M059J (cell line): Measurements from ENCODE around the gene EMILIN3. TPM values are rescaled to one million over a fixed set of nuclear protein-coding genes. Genes with fewer than 3 reads are reported as not detected.

ENCODE experiments used
- DNase-seq: peaks from one replicate; pipeline ENCODE4 v3.0.0-alpha.2; 2012; ENCODE audit warnings: low read depth
- total RNA-seq: library from RNA; depleted of rRNA; stranded (reverse); fragments of >200 nt; shearing (Covaris generic); gene quantifications from 2 replicates; pipeline ENCODE4 v1.2.3, GENCODE V29; 2014

EMILIN3 gene
- total RNA-seq, 1 experiment from 2014 or later: not detected

DNA sequence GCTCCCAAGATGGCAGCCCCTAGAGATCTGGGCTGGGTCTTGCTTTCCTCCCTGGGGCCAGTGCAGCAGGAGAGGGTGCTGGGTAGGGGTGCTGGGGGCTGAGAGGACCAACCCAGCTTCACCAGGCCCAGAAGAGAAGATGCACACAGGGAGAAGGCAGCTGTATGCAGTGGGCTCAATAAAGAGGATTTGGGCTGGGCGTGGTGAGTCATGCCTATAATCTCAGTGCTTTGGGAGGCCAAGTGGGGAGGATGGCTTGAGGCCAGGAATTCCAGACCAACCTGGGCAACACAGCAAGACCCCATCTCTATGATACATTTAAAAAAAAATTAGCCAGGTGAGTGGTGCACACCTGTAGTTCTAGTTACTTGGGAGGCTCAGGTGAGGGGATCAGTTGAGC is 25.7 kb upstream of the EMILIN3 start:
- DNase-seq: peak; percentile 41

- peak; percentile 78 for DNase-seq
Observed at GRCh38 chr20:41391587-41392001, 25.0 kb upstream of the EMILIN3 start.

GRCh38 chr20:41390889-41391288 is 24.3 kb upstream of the EMILIN3 start:
- DNase-seq: no peak

- DNase-seq: peak; percentile 11
Observed at GRCh38 chr20:41387444-41387851, 20.8 kb upstream of the EMILIN3 start.

DNA sequence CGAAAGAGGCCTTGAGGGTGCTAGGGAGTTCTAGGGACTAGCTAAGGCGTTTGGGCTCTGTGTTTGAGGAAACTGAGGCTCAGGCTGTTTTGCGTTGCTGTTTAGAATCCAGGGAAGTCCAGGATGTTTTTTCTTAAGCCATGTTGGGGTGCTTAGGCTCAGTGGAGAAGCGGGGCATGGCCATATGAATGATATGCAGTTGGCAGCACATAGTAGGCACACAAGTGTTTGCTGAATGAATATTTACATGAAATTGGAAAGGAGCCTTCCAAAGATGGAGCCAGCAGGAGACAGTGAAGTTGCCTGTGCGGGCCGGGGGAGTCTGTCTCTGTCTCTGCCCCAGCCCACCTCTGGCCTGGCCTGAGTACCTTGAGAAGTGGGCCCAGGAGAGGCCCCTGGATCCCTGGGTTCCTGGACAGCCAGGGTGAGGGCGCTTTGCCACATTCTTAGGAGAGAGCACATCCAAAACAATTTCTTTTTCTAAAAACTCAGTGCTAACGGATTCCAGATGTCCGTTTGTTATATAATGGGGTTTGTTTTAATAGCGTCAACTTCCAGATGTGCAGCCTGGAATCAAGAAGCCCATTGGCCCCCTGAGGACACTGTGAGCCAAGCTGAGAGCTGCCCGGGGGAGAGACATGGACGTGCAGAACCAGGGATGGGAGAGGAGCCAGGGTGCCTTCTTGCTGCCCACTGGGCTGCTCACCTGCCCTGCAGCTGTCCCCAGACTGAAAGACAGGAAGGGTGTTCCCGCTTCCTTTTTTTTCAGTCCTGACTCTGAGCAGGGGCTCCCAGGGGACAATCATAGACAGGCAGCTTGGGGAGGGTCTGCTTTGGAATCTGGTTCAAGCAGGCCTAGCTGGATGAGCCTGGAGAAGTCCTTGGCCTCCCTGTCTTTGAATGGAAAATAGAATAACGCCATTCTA is 20.1 kb upstream of the EMILIN3 start:
- no peak for DNase-seq

- no peak for DNase-seq
Observed at GRCh38 chr20:41382791-41383305, 16.2 kb upstream of the EMILIN3 start.

GRCh38 chr20:41380551-41381193 is 14.1 kb upstream of the EMILIN3 start:
- DNase-seq: no peak

DNA sequence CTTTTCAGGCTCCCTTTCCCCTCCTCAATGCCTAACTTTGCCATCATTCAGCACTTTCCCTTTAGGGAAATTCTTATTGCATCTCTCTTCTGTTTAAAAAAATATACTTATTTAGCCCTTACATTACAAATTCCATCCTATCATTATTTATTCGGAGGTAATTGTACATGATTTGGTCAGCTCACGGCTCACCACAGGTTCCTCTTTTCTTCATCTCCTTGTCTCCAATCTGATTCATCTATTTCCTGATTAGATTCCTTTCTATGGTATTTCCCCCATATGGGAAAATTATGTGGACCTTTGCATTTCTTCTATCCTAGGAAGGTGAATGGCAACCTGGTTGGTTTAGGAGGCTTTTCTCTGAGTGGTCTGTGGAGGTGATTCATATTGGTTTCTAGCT is 12.9 kb upstream of the EMILIN3 start:
- DNase-seq: no peak

DNA sequence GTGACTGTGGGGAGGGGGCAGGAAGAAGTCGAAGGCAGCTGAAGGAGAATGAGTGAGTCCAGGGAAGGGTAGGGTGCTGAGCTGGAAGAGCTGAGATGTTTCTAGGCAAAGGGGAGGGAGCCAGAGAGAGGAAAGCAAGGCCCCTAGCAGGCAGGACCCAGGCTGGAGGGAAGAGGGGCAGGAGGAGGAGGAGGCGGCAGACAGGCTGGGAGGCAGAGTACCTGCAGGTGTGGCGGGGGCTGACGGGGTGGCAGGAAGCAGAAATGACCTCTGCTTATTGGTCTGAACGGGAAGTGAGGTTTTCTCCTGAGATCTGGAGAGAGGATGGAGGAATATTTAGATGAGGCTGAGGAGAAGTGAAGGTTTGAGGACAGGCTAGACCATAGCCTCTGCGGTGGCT is 10.7 kb upstream of the EMILIN3 start:
- DNase-seq: no peak

- no peak for DNase-seq
Observed at GRCh38 chr20:41376349-41376748, 9.7 kb upstream of the EMILIN3 start.

DNA sequence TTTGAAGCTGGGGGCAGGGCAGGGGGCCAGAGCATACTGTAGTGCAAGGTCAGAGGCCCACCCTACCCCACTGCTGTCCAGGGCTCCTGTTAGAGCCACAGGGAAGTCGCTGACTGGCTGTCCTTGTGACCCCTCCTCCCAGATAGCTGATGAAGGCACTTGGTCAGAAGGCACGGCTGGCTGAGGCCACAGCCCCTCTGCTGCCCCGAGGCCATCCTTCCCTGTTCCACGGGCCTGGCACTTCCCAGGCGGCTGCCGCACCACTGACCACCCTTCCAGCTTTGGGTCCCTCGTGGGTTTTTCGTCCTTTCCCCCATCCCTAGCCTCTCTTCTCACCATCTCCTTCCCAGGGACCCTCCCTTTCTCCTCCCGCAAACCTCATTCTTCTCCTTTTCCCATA is 9.2 kb upstream of the EMILIN3 start:
- no peak for DNase-seq

DNA sequence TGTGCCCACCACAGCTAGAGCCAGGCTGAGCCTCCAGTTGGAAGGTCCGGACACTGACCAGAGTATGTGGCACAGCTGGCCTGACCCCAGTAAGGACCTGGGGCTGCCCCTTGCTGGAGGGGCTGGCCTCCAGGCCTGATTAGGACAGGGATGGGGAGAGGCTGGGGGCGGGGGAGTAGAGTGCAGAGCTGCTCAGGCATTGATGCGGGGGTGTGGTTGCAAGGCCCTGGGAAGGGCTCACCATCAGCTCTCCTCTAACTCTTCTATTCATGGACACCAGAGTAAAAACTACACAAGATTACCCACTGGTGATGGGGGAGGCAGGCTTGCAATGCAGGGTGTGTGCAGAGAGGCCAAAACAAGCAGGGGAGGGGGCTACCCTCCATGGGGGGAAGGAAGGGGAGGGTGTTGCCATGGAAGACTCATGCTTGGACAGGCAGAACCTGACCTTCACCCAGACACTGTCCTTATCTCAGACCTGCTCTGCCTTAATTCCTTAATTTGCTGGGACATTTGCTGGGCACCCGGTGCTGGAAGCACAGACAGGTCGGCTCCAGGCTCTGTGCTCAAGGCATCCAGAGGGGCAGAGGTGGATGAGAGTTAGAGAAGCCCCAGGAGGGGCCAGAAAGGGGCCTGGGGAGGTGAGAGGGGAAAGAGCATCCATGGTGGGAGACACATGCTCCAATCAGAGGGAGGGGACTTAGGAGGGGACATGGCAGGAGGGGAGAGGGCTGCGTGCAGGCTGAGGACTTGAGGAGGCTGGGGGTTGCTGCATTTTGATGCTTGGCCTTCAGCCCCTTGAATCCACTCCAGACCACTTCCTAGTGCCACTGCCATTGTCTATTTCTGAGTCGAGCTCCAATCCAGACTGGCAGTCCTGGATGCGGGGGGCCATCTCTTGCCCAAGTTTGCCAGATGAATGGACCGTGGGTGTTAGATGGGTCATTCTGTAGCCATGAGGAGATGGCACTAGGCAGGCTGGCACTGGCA is 7.6 kb upstream of the EMILIN3 start:
- DNase-seq: no peak

DNA sequence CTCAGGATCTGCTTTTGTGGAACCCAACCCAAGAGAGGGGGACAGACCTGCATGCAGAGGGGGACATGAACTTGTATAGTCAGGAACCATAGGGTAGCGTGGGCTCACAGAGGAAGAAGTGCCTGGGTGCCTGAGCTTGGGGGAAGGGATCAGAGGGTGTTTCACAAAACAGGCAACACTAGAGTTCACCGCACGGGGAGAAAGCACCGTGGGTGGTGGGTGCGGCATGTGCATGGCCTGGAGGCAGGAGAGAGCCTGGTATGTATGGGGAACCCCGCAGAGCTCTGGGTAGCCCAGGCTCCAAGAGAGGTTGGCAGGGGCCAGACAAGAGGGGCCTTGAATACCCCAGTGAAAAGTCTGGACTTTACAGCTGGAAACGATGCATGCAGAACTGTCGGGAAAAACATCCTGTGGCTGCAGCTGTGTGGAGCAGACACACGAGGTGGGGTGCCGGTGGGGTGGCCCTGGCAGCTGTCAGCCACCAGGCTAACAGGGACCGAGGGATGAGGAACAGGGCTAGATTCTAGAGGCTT is 6.7 kb upstream of the EMILIN3 start:
- no peak for DNase-seq

- no peak for DNase-seq
Observed at GRCh38 chr20:41371371-41371770, 4.8 kb upstream of the EMILIN3 start.

GRCh38 chr20:41370176-41370575 is 3.6 kb upstream of the EMILIN3 start:
- no peak for DNase-seq

DNA sequence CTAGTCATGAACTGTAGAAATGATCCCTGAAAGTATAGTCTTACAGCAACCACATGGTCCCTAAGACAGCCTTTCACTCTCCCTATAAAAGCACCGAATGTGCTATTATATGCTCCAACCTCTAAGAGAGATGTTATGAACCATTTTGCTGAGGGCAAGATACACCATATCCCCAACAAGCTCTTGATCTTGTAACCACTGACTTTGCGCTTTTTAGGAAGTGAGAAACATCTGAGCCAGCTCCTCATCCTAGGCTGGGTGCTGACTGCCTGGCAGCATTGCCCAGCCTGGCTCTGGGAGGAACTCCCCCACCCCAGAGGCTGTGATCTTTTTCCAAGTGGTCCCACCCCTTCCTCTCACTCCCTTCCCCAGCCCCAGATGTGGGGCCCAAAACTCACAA is 3.1 kb upstream of the EMILIN3 start:
- DNase-seq: no peak

- DNase-seq: no peak
Observed at GRCh38 chr20:41367956-41368355, 1.3 kb upstream of the EMILIN3 start.

DNA sequence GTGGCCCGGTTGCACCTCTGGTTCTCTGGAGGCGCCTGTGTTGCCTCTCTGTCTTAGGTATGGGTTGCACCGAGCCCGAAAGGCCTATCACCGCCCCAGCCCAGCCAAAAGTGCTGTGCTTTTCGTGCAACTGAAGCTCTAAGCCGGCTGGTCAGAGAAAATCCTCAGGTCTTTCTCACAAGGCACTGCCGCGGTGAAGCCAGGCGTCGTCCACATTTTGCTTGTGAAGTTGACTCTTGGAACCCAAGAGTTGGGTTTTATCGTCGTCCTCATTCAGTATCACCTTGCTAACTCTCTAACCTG is 726 bp upstream of the EMILIN3 start:
- DNase-seq: no peak

GRCh38 chr20:41365777-41366545 is 657 bp downstream of the EMILIN3 start:
- DNase-seq: no peak

GRCh38 chr20:41364967-41365765 is 1.5 kb downstream of the EMILIN3 start:
- no peak for DNase-seq
